K562 (cell line): Measurements from ENCODE around the gene PIP4K2C. TPM values are rescaled to one million over a fixed set of nuclear protein-coding genes. Genes with fewer than 3 reads are reported as not detected.

Experiments used
- ARHGAP35 ChIP-seq: fragments of 450-650 bp; IDR thresholded peaks from 2 replicates; pipeline ENCODE4 v1.6.1; 2018; ENCODE audit not compliant: partially characterized antibody
- ARID1B ChIP-seq: fragments of 450-650 bp; IDR thresholded peaks from 2 replicates; pipeline ENCODE4 v1.6.1; 2016; ENCODE audit warnings: antibody characterized with exemption, mild to moderate bottlenecking, inconsistent platforms
- BHLHE40 ChIP-seq: IDR thresholded peaks from 2 replicates; pipeline ENCODE4 v1.6.1; 2011; ENCODE audit warnings: low read length, improper control_type of control experiment
- C11orf30 ChIP-seq: fragments of 450-650 bp; IDR thresholded peaks from 2 replicates; pipeline ENCODE4 v1.6.1; 2016; ENCODE audit warnings: low read depth, mild to moderate bottlenecking
- CREB1 ChIP-seq, 2 experiments: sonication (generic) in 1 of 2; formaldehyde crosslinking in 1 of 2; IDR thresholded peaks; 2 replicates each; pipeline versions ENCODE4 v1.6.1 to v1.8.0; 2012 to 2022; ENCODE audit warnings: inconsistent platforms in 1 of 2, mild to moderate bottlenecking in 1 of 2, missing genetic modification reagents in 1 of 2, moderate library complexity in 1 of 2
- CREM ChIP-seq: IDR thresholded peaks from 2 replicates; pipeline ENCODE4 v1.6.1; 2014; ENCODE audit warnings: antibody characterized with exemption, low read depth
- RBM22 ChIP-seq: fragments of 200-400 bp; formaldehyde crosslinking; IDR thresholded peaks from 2 replicates; pipeline ENCODE4 v1.6.1; 2018; ENCODE audit warnings: low read length, low read depth; ENCODE audit not compliant: poor library complexity, severe bottlenecking
- SP2 ChIP-seq: IDR thresholded peaks from 2 replicates; pipeline ENCODE4 v1.6.1; 2011; ENCODE audit warnings: mild to moderate bottlenecking, low read depth, low read length, moderate library complexity; ENCODE audit not compliant: poor library complexity, severe bottlenecking; ENCODE audit errors: extremely low read depth
- TBP ChIP-seq: optimal IDR thresholded peaks from 2 replicates; pipeline ENCODE3; 2011; ENCODE audit warnings: low read depth, low read length, improper control_type of control experiment
- ZNF785 ChIP-seq: fragments of 250-450 bp; sonication (Bioruptor Pico); IDR thresholded peaks from 2 replicates; pipeline ENCODE4 v1.4.0; 2020; ENCODE audit warnings: mild to moderate bottlenecking
- polyA plus RNA-seq, 8 experiments: library from polyadenylated mRNA; depleted of rRNA in 4 of 8; stranded (reverse) in 5 of 8; unstranded in 3 of 8; fragments of >200 nt; fragmentation: Nextera tagmentation in 2 of 8; fragmentation: Illumina TruSeq in 1 of 8; extraction: Ambion mirVana in 2 of 8; extraction: Trizol in 1 of 8; gene quantifications; 2 replicates each; pipeline versions ENCODE4 v1.2.1 to v1.2.3, GENCODE V29; 2011 to 2014; ENCODE audit warnings: inconsistent platforms in 1 of 8, missing spikeins in 1 of 8
- total RNA-seq, 7 experiments: library from RNA; depleted of rRNA in 6 of 7; stranded (reverse); fragments of >200 nt in 6 of 7; fragmentation: Illumina TruSeq in 2 of 7; extraction: Trizol in 2 of 7; gene quantifications; 2 replicates each; pipeline versions ENCODE4 v1.2.1 to v1.2.3, GENCODE V29; 2011 to 2021; ENCODE audit warnings: low replicate concordance in 1 of 7
- TF ChIP-seq, protein P1 (sequence below): sonication (generic); formaldehyde crosslinking; IDR thresholded peaks from 2 replicates; pipeline ENCODE4 v1.8.0; 2022; ENCODE audit warnings: mild to moderate bottlenecking, low read depth, missing genetic modification reagents
- TF ChIP-seq, protein P2 (sequence below), 2 experiments: fragments of 450-650 bp; conservative IDR thresholded peaks; 2 replicates each; pipeline ENCODE4 v1.6.1; 2017; ENCODE audit warnings: mild to moderate bottlenecking in 2 of 2, moderate library complexity in 2 of 2
- TF ChIP-seq, protein P3 (sequence below): fragments of 450-650 bp; IDR thresholded peaks from 2 replicates; pipeline ENCODE4 v1.6.1; 2016
- TF ChIP-seq, protein P4 (sequence below): fragments of 450-650 bp; IDR thresholded peaks from 2 replicates; pipeline ENCODE4 v1.6.1; 2018; ENCODE audit not compliant: partially characterized antibody
- TF ChIP-seq, protein P5 (sequence below), 2 experiments: fragments of 450-650 bp in 1 of 2; sonication (generic) in 1 of 2; formaldehyde crosslinking in 1 of 2; IDR thresholded peaks in 1 of 2; conservative IDR thresholded peaks in 1 of 2; 2 replicates each; pipeline versions ENCODE4 v1.6.1 to v1.8.1; 2016 to 2023; ENCODE audit warnings: mild to moderate bottlenecking in 2 of 2, moderate library complexity in 2 of 2, inconsistent platforms in 1 of 2, missing genetic modification reagents in 1 of 2

The PIP4K2C gene
- total and polyA plus RNA-seq, 9 of the 15 experiments (the other 6 are each of a cell fraction or from before 2014, with no cell fraction given), result 9.0 to 41.4 (median 18.3) TPM

DNA sequence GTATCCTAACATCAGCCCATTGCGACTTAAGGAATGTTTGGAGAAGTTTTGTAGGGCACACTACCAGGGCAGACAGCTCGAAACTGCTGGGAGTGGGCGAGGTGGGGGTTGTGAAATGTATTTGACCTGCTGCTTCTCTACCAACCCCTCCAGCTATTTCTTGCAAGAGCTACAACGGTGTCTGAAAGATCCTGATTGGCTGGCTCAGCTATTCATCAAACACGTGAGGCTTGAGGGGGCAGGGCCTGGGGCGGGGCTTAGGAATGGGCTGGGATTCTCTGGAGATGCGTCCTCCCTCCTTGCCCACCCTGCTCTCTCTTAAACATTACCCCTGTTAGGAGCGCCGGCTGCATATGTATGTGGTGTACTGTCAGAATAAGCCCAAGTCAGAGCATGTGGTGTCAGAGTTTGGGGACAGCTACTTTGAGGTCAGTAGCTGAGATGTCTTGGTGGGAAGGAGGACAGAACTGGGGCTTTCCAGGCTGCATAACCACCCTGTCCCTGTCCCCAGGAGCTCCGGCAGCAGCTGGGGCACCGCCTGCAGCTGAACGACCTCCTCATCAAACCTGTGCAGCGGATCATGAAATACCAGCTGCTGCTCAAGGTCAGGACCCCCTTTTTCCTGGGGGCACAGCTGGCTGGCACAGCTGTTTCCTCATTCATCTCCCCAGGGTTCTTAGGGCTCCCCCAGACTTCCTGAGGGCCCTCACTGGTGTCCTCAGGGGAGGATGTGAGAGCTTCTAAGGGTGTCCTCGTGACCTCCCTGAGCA is 23.4 kb downstream of the PIP4K2C start (continued):
- TF ChIP-seq TBP, result peak; percentile 13
- TF ChIP-seq, protein P1, sequence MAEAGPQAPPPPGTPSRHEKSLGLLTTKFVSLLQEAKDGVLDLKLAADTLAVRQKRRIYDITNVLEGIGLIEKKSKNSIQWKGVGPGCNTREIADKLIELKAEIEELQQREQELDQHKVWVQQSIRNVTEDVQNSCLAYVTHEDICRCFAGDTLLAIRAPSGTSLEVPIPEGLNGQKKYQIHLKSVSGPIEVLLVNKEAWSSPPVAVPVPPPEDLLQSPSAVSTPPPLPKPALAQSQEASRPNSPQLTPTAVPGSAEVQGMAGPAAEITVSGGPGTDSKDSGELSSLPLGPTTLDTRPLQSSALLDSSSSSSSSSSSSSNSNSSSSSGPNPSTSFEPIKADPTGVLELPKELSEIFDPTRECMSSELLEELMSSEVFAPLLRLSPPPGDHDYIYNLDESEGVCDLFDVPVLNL, result no peak
- no peak for TF ChIP-seq ARHGAP35
- TF ChIP-seq, protein P2, sequence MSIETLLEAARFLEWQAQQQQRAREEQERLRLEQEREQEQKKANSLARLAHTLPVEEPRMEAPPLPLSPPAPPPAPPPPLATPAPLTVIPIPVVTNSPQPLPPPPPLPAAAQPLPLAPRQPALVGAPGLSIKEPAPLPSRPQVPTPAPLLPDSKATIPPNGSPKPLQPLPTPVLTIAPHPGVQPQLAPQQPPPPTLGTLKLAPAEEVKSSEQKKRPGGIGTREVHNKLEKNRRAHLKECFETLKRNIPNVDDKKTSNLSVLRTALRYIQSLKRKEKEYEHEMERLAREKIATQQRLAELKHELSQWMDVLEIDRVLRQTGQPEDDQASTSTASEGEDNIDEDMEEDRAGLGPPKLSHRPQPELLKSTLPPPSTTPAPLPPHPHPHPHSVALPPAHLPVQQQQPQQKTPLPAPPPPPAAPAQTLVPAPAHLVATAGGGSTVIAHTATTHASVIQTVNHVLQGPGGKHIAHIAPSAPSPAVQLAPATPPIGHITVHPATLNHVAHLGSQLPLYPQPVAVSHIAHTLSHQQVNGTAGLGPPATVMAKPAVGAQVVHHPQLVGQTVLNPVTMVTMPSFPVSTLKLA (conservative IDR thresholded peaks at IDR 0.05), result 0 out of 4 replicates have a peak, but pooled peaks of 1 of the 2 experiments have one; percentile 30
- TF ChIP-seq, protein P3, sequence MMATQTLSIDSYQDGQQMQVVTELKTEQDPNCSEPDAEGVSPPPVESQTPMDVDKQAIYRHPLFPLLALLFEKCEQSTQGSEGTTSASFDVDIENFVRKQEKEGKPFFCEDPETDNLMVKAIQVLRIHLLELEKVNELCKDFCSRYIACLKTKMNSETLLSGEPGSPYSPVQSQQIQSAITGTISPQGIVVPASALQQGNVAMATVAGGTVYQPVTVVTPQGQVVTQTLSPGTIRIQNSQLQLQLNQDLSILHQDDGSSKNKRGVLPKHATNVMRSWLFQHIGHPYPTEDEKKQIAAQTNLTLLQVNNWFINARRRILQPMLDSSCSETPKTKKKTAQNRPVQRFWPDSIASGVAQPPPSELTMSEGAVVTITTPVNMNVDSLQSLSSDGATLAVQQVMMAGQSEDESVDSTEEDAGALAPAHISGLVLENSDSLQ, result peak; percentile 97
- TF ChIP-seq CREB1 (IDR thresholded peaks at IDR 0.05), result no peak
- TF ChIP-seq CREB1 (CRISPR knock-in tag; IDR thresholded peaks at IDR 0.05), result peak; percentile 28; the same call in 1 of the 2 replicates
- peak; percentile 54; the same call in 1 of the 2 replicates for TF ChIP-seq BHLHE40
- TF ChIP-seq ZNF785 (CRISPR knock-in tag), result no peak
- 0 out of 2 replicates have a peak, but pooled peaks have one; percentile 40 for TF ChIP-seq CREM
- peak; percentile 64; the same call in 1 of the 2 replicates for TF ChIP-seq C11orf30
- TF ChIP-seq ARID1B, result no peak
- TF ChIP-seq, protein P4, sequence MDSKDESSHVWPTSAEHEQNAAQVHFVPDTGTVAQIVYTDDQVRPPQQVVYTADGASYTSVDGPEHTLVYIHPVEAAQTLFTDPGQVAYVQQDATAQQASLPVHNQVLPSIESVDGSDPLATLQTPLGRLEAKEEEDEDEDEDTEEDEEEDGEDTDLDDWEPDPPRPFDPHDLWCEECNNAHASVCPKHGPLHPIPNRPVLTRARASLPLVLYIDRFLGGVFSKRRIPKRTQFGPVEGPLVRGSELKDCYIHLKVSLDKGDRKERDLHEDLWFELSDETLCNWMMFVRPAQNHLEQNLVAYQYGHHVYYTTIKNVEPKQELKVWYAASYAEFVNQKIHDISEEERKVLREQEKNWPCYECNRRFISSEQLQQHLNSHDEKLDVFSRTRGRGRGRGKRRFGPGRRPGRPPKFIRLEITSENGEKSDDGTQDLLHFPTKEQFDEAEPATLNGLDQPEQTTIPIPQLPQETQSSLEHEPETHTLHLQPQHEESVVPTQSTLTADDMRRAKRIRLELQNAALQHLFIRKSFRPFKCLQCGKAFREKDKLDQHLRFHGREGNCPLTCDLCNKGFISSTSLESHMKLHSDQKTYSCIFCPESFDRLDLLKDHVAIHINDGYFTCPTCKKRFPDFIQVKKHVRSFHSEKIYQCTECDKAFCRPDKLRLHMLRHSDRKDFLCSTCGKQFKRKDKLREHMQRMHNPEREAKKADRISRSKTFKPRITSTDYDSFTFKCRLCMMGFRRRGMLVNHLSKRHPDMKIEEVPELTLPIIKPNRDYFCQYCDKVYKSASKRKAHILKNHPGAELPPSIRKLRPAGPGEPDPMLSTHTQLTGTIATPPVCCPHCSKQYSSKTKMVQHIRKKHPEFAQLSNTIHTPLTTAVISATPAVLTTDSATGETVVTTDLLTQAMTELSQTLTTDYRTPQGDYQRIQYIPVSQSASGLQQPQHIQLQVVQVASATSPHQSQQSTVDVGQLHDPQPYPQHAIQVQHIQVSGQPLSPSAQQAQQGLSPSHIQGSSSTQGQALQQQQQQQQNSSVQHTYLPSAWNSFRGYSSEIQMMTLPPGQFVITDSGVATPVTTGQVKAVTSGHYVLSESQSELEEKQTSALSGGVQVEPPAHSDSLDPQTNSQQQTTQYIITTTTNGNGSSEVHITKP, result peak; percentile 86
- TF ChIP-seq SP2, result peak; percentile 39
- TF ChIP-seq, protein P5, sequence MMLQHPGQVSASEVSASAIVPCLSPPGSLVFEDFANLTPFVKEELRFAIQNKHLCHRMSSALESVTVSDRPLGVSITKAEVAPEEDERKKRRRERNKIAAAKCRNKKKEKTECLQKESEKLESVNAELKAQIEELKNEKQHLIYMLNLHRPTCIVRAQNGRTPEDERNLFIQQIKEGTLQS (IDR thresholded peaks at IDR 0.05), result no peak
- TF ChIP-seq, protein P5 (CRISPR knock-in tag; conservative IDR thresholded peaks at IDR 0.05), result no peak
- TF ChIP-seq RBM22, result no peak
